Activated T-helper 2 cell treated with anti-CD3 and anti-CD28 coated beads, Interferon-gamma antibody, Interleukin-2, Interleukin-4, amounts not matched to agents 10 μg/mL and 5 μg/mL and 100 μg/mL, durations not matched to agents 14 hours and 24 hours and 36 hours (primary cell): Measurements from ENCODE around the gene MREG. TPM values are rescaled to one million over a fixed set of nuclear protein-coding genes. Genes with fewer than 3 reads are reported as not detected.

Experiments used
- DNase-seq: peaks from one replicate; pipeline ENCODE4 v3.0.0; 2021; ENCODE audit warnings: low spot score
- H3K27ac Mint-ChIP-seq: one replicate; pipeline ENCODE4 v1.8.0; 2021; ENCODE audit warnings: mixed read lengths
- H3K27me3 Mint-ChIP-seq: one replicate; pipeline ENCODE4 v1.8.0; 2021; ENCODE audit warnings: low read depth, mixed read lengths
- H3K36me3 Mint-ChIP-seq: one replicate; pipeline ENCODE4 v1.8.0; 2021; ENCODE audit warnings: low read depth, mixed read lengths
- H3K4me1 Mint-ChIP-seq: one replicate; pipeline ENCODE4 v1.8.0; 2021; ENCODE audit warnings: low read depth, mixed read lengths
- H3K4me3 Mint-ChIP-seq: one replicate; pipeline ENCODE4 v1.8.0; 2021; ENCODE audit warnings: low read depth, mild to moderate bottlenecking, moderate library complexity, mixed read lengths
- H3K9me3 Mint-ChIP-seq: one replicate; pipeline ENCODE4 v1.8.0; 2021; ENCODE audit warnings: mixed read lengths
- intact Hi-C: fragments of 100-400 bp; cut with micrococcal nuclease; formaldehyde crosslinking; loops from one replicate; pipeline ENCODE4 v1.15.1; 2023
- total RNA-seq: library from RNA; stranded (reverse); gene quantifications from 2 replicates; pipeline ENCODE4 v1.2.3, GENCODE V29; 2022

Gene MREG
- total RNA-seq, 1 donor from 2014 or later = 15.3 TPM

DNA sequence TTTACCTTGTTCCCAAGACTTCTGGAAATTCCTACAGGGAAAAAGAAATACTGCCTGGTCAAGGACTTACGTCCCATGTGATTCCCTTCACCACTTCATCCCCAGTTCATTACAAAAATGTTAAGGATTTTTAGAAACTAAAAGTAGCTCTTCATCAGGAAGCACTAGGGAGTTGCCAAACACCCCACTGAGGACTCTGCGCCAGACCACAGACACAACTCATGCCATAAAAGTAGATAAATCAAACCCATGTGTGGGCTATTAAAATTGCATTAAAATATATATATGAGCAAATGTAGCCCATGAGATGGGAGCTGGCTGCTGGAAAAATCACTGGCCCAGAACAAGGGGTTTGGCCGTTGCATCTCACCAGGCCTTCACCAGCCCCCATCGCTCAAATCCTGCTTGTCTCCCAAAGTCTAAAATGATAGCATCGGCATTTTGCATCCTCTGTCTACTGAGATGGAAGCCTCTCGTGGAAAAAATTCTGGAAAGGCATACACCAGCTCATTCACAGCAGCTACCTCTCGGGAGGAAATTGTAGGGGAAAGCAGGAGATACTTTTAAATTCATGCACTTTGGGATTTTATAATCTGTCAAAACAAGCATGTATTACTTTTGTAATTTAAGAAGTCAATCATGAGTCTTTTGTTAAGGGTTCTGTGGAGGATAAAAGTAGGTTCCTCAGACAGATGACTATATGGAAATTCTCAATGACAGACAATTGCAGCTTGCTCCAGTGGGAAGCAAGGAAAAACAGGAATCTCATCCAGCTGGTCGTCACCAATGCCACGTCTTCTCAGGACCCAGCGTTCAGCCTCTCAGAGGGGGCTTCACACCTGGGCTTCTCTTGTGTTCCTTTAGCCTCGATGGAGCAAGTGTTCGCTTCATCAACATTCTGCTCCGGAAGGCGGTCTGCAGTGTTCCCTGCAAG lies 113.9 kb downstream of the MREG start:
- no peaks in the 10 kb centered on the region for H3K36me3 Mint-ChIP-seq
- intact Hi-C loops = no loop called here
- no peak overlapping the region for H3K27ac Mint-ChIP-seq
- H3K4me1 Mint-ChIP-seq = no peaks in the 10 kb centered on the region
- H3K4me3 Mint-ChIP-seq = no peak overlapping the region
- peaks cover 20% of the 10 kb centered on the region for H3K27me3 Mint-ChIP-seq
- DNase-seq = no peak
- no peaks in the 10 kb centered on the region for H3K9me3 Mint-ChIP-seq

DNA sequence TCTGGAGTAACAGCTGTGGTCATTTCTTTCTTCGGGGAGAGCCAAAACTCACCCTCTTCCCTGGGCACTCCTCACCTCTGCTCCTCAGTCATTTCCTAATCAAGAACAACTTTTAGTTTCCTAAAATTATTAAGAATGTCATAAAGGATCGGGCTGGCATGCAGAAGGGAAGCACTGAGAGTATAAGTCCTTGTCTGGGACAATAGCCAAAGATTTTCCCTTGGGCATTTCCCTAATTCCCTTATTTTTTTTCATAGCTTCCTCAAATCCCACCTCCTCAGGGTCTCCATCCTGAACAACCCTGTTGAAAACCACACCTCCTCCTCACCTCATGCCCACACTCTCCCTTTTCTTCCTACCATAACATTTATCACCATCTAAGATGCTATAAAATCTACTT lies 115.0 kb downstream of the MREG start:
- no peaks in the 10 kb centered on the region for H3K4me1 Mint-ChIP-seq
- H3K9me3 Mint-ChIP-seq = no peaks in the 10 kb centered on the region
- H3K27ac Mint-ChIP-seq = no peak overlapping the region
- no peak overlapping the region for H3K4me3 Mint-ChIP-seq
- peaks cover 19% of the 10 kb centered on the region for H3K27me3 Mint-ChIP-seq
- no peaks in the 10 kb centered on the region for H3K36me3 Mint-ChIP-seq
- DNase-seq = no peak
- intact Hi-C loops = no loop called here

GRCh38 chr2:215896921-215897320 lies 116.4 kb downstream of the MREG start:
- H3K4me1 Mint-ChIP-seq = no peaks in the 10 kb centered on the region
- no peak for DNase-seq
- no peak overlapping the region for H3K4me3 Mint-ChIP-seq
- peaks cover 15% of the 10 kb centered on the region for H3K27me3 Mint-ChIP-seq
- no peak overlapping the region for H3K27ac Mint-ChIP-seq
- no peaks in the 10 kb centered on the region for H3K9me3 Mint-ChIP-seq
- H3K36me3 Mint-ChIP-seq = no peaks in the 10 kb centered on the region
- intact Hi-C loops = no loop called here

- intact Hi-C loops = no loop called here
- no peak overlapping the region for H3K4me3 Mint-ChIP-seq
- no peak overlapping the region for H3K27ac Mint-ChIP-seq
- H3K9me3 Mint-ChIP-seq = no peaks in the 10 kb centered on the region
- peaks cover 10% of the 10 kb centered on the region for H3K27me3 Mint-ChIP-seq
- no peaks in the 10 kb centered on the region for H3K36me3 Mint-ChIP-seq
- DNase-seq = no peak
- no peaks in the 10 kb centered on the region for H3K4me1 Mint-ChIP-seq
These were observed 118.0 kb downstream of the MREG start for GRCh38 chr2:215895330-215895729.

Other genes starting within 250 kb of the MREG start
- gene PECR, start 68.3 kb upstream of the MREG start, total RNA-seq = 11.5 and 15.2 TPM in 2 replicates
- gene TMEM169, start 68.4 kb upstream of the MREG start, total RNA-seq = 1.3 and 1.6 TPM in 2 replicates
- gene XRCC5, start 95.8 kb upstream of the MREG start, total RNA-seq = 452 and 492 TPM in 2 replicates